Spleen (tissue), 11 donors: ENCODE results near the gene COPRS. TPM values are rescaled to one million over a fixed set of nuclear protein-coding genes. Genes with fewer than 3 reads are reported as not detected.

ENCODE experiments used
- DNase-seq: peaks from one replicate; pipeline ENCODE4 v3.0.0-alpha.2; 2020
- H3K27ac ChIP-seq, 8 donors: fragments of 200-600 bp; sonication (generic) in 7 of 8; 1 replicate in 4 of 8; 2 replicates in 4 of 8; pipeline versions ENCODE4 v1.5.0 to v1.8.0; 2016 to 2021; ENCODE audit warnings: inconsistent platforms in 4 of 8, mild to moderate bottlenecking in 4 of 8, moderate library complexity in 1 of 8
- H3K27me3 ChIP-seq, 7 donors: fragments of 200-600 bp; sonication (generic) in 6 of 7; replicated peaks in 1 of 7; 1 replicate in 4 of 7; 2 replicates in 3 of 7; pipeline versions ENCODE4 v1.5.0 to v1.8.0; 2016 to 2021; ENCODE audit warnings: inconsistent platforms in 3 of 7, mild to moderate bottlenecking in 1 of 7
- H3K36me3 ChIP-seq, 6 donors: fragments of 200-600 bp; sonication (generic) in 5 of 6; 1 replicate in 4 of 6; 2 replicates in 2 of 6; pipeline versions ENCODE4 v1.5.0 to v1.8.0; 2016 to 2021; ENCODE audit warnings: inconsistent platforms in 2 of 6
- H3K4me1 ChIP-seq, 6 donors: fragments of 200-600 bp; sonication (generic) in 5 of 6; 1 replicate in 3 of 6; 2 replicates in 3 of 6; pipeline versions ENCODE4 v1.5.0 to v1.8.0; 2016 to 2021; ENCODE audit warnings: inconsistent platforms in 3 of 6
- H3K4me3 ChIP-seq, 8 donors: fragments of 200-600 bp; sonication (generic) in 7 of 8; 1 replicate in 4 of 8; 2 replicates in 4 of 8; pipeline versions ENCODE4 v1.5.0 to v1.8.0; 2016 to 2021; ENCODE audit warnings: inconsistent platforms in 4 of 8, mild to moderate bottlenecking in 4 of 8, moderate library complexity in 2 of 8
- H3K9me3 ChIP-seq, 8 donors: fragments of 200-600 bp; sonication (generic) in 7 of 8; 1 replicate in 4 of 8; 2 replicates in 4 of 8; pipeline versions ENCODE4 v1.5.0 to v1.8.0; 2016 to 2021; ENCODE audit warnings: inconsistent platforms in 4 of 8
- CTCF ChIP-seq, 11 experiments: fragments of 200-600 bp in 7 of 11; fragments of 450-650 bp in 4 of 11; sonication (generic) in 4 of 11; IDR thresholded peaks in 8 of 11; conservative IDR thresholded peaks in 3 of 11; 1 replicate in 7 of 11; 2 replicates in 4 of 11; pipeline versions ENCODE4 v1.4.0 to v1.8.0; 2016 to 2021; ENCODE audit warnings: antibody characterized with exemption in 11 of 11, inconsistent platforms in 4 of 11, mild to moderate bottlenecking in 1 of 11
- POLR2A ChIP-seq, 3 donors: fragments of 450-650 bp; IDR thresholded peaks; one replicate each; pipeline ENCODE4 v1.5.1; 2017; ENCODE audit warnings: antibody characterized with exemption in 3 of 3, mild to moderate bottlenecking in 1 of 3
- POLR2AphosphoS5 ChIP-seq, 3 donors: sonication (generic); formaldehyde crosslinking; IDR thresholded peaks; one replicate each; pipeline ENCODE4 v1.5.1; 2017; ENCODE audit warnings: antibody characterized with exemption in 3 of 3
- WGBS, 5 donors: extraction: QIAGEN DNeasy Blood & Tissue Kit in 3 of 5; methylation state at CpG; one replicate each; pipeline versions ENCODE4 v1.1.5 to v1.1.7; 2013 to 2018; 5-methylcytosine and 5-hydroxymethylcytosine counted together
- intact Hi-C: fragments of 100-400 bp; cut with DNase I; formaldehyde crosslinking; loops from one replicate; pipeline ENCODE4 v1.15.0; 2023; ENCODE audit warnings: low total_unique reads
- polyA plus RNA-seq, 3 donors: library from polyadenylated mRNA; stranded (reverse); fragments of 200-250 nt; gene quantifications; one replicate each; pipeline ENCODE4 v1.2.1, GENCODE V29; 2013
- total RNA-seq, 7 donors: library from RNA; depleted of rRNA in 3 of 7; stranded (reverse); fragments of >200 nt in 3 of 7; fragmentation: NEBNext Ultra II Directional in 4 of 7; extraction: Animal tissue kit (Norgen Biotek cat#: 25700) in 4 of 7; gene quantifications; one replicate each; pipeline versions ENCODE4 v1.1.0 to v1.2.1, GENCODE V29; 2016 to 2021
- donor health status: healthy with polysubstance abuse.
- donor health status: DM: no; HTN: no; CAD: no; lungs with moderate emphysema.
- donor health status: DM: no; HTN: no; CAD: no.
- donor health status: Bipolar disorder and iron deficiency.
- donor health status: healthy.
- donor health status: DM: no; HTN: no; CAD: no.
- donor health status: DM: yes; HTN: yes; CAD: no.

Gene COPRS
- total and polyA plus RNA-seq, 10 donors = 16.4 to 51.3 (median 32.6) TPM

- intact Hi-C loops = no loop called here
- H3K36me3 ChIP-seq = no peaks in the 10 kb centered on the region
- no peak overlapping the region for H3K4me3 ChIP-seq
- TF ChIP-seq POLR2AphosphoS5 (IDR thresholded peaks at IDR 0.05) (no peak), CTCF (IDR thresholded peaks at IDR 0.05 in 8 of 11, conservative IDR thresholded peaks at IDR 0.05 in 3 of 11) (no peak), POLR2A (IDR thresholded peaks at IDR 0.05) (no peak)
- WGBS, 5 donors = 68 to 74% (median 69%) methylated on average over 14 of the region's 14 CpGs
- no peak for DNase-seq
- H3K27ac ChIP-seq = no peak overlapping the region
- no peaks in the 10 kb centered on the region for H3K9me3 ChIP-seq
- no peaks in the 10 kb centered on the region for H3K27me3 ChIP-seq
- no peaks in the 10 kb centered on the region for H3K4me1 ChIP-seq
These were observed 32.9 kb downstream of the COPRS start for GRCh38 chr17:31825961-31826691.

- WGBS, 5 donors = 62 to 76% (median 69%) methylated on average over 7 of the region's 7 CpGs
- Histone ChIP-seq H3K27me3 (no peaks in the 10 kb centered on the region), H3K9me3 (no peaks in the 10 kb centered on the region), H3K36me3 (no peaks in the 10 kb centered on the region), H3K27ac (no peak overlapping the region), H3K4me3 (no peak overlapping the region), H3K4me1 (no peaks in the 10 kb centered on the region)
- DNase-seq = no peak
- intact Hi-C loops = no loop called here
- no peak for TF ChIP-seq CTCF (IDR thresholded peaks at IDR 0.05 in 8 of 11, conservative IDR thresholded peaks at IDR 0.05 in 3 of 11)
- no peak for TF ChIP-seq POLR2AphosphoS5 (IDR thresholded peaks at IDR 0.05)
- no peak for TF ChIP-seq POLR2A (IDR thresholded peaks at IDR 0.05)
These were observed 34.2 kb downstream of the COPRS start for GRCh38 chr17:31824766-31825360.

GRCh38 chr17:31823014-31823413 lies 36.0 kb downstream of the COPRS start:
- Histone ChIP-seq H3K27ac (no peak overlapping the region), H3K4me1 (no peaks in the 10 kb centered on the region), H3K36me3 (no peaks in the 10 kb centered on the region), H3K9me3 (no peaks in the 10 kb centered on the region), H3K4me3 (no peak overlapping the region), H3K27me3 (no peaks in the 10 kb centered on the region)
- intact Hi-C loops = no loop called here
- DNase-seq = no peak
- WGBS, 5 donors = 74 to 87% (median 76%) methylated on average over 3 of the region's 3 CpGs
- TF ChIP-seq POLR2A (IDR thresholded peaks at IDR 0.05) (no peak), POLR2AphosphoS5 (IDR thresholded peaks at IDR 0.05) (no peak), CTCF (IDR thresholded peaks at IDR 0.05 in 8 of 11, conservative IDR thresholded peaks at IDR 0.05 in 3 of 11) (no peak)

GRCh38 chr17:31820691-31821435 lies 38.2 kb downstream of the COPRS start:
- H3K4me1 ChIP-seq = no peaks in the 10 kb centered on the region
- TF ChIP-seq CTCF (IDR thresholded peaks at IDR 0.05 in 8 of 11, conservative IDR thresholded peaks at IDR 0.05 in 3 of 11) = no peak
- no peak for TF ChIP-seq POLR2AphosphoS5 (IDR thresholded peaks at IDR 0.05)
- TF ChIP-seq POLR2A (IDR thresholded peaks at IDR 0.05) = no peak
- H3K9me3 ChIP-seq = no peaks in the 10 kb centered on the region
- no peak for DNase-seq
- H3K27ac ChIP-seq = no peak overlapping the region
- H3K27me3 ChIP-seq = no peaks in the 10 kb centered on the region
- intact Hi-C loops = no loop called here
- 74 to 88% (median 78%) methylated on average over 5 of the region's 5 CpGs for WGBS, 5 donors
- H3K4me3 ChIP-seq = no peak overlapping the region
- no peaks in the 10 kb centered on the region for H3K36me3 ChIP-seq
